GM21360 (cell line): ENCODE results near the gene SLC22A4.

Experiments
- ATAC-seq: cut with Tn5 transposase; IDR thresholded peaks from one replicate; pipeline ENCODE4 v1.9.1; 2021; ENCODE audit warnings: mild to moderate bottlenecking, moderate library complexity; ENCODE audit not compliant: unreplicated experiment

SLC22A4 gene

DNA sequence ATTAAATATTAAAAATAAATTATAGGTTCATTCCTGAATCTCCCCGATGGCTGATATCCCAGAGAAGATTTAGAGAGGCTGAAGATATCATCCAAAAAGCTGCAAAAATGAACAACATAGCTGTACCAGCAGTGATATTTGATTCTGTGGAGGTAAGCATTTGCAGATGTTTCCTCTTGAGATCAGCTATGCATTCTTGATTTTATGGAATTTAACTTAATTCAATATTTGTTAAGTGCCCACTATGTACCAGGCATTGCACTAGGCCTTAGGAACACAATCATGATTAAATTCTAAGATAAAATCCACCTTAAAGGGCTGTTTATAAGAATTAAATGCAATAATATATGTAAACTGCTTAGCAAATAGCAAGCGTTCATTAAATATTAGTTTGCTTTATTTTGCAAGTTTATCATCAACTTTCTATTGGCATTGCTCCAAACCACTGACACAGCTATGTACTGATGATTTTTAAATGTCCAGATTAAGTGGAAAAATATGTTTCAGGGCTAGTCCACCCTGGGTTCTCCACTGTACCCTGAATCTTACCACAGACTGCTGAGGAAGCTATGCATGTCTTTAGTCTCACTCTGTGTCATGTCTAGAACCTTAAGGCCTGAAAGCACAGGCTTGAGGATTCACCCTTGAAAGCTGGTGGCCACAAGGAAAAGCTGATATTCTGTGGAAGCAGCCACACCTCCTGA lies 33.2 kb downstream of the SLC22A4 start:
- ATAC-seq: no peak

DNA sequence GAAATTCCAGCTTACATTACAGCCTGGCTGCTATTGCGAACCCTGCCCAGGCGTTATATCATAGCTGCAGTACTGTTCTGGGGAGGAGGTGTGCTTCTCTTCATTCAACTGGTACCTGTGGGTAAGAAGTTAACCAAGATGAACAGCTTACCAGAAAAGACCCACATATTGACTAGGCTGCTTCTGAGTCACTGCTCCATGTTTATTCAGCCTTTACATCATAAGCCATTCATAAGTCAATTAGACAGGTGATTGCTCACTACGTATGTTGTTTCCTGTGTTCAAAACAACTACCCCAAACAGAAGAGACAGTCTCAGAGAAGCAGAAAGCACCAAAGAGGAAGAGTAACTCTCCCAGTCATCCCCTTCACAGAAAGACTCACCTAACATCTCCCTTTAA lies 40.6 kb downstream of the SLC22A4 start:
- ATAC-seq: no peak

DNA sequence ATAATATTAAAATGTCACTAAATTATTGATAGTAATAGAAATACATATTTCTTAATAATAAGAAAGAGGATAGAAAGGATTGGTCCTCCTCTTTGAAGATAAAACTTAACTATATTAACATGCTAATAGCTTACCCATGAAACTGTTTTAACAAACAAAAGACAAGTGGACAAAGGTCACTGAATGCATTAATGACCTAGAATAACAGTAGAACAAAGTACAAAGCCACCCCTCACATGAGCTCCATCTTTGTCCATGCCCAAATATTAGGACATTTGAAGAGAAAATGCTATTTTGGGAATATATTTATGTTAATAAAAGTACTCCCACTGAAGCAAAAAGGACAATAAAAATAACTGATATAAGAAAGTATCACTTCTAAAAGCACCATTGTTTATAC lies 41.2 kb downstream of the SLC22A4 start:
- ATAC-seq: no peak

DNA sequence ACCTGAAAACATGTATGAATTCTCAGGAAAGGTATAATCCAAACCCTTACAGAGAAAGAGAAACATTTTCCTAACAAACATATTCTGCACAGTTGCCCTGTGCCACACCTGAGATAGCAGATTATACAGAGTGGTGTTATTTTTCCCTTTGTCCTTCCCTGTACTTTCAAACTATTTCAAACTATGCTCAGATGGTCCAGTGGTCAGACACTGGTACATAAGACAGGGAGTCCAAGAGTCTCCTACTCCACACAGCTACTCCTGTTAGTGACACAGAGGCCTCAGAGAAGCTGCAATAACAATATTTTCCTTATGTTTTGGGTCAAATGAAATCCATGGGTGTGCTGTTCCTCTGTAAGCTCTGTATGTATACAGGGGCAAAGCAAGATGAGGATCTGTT lies 45.3 kb downstream of the SLC22A4 start:
- ATAC-seq: no peak

DNA sequence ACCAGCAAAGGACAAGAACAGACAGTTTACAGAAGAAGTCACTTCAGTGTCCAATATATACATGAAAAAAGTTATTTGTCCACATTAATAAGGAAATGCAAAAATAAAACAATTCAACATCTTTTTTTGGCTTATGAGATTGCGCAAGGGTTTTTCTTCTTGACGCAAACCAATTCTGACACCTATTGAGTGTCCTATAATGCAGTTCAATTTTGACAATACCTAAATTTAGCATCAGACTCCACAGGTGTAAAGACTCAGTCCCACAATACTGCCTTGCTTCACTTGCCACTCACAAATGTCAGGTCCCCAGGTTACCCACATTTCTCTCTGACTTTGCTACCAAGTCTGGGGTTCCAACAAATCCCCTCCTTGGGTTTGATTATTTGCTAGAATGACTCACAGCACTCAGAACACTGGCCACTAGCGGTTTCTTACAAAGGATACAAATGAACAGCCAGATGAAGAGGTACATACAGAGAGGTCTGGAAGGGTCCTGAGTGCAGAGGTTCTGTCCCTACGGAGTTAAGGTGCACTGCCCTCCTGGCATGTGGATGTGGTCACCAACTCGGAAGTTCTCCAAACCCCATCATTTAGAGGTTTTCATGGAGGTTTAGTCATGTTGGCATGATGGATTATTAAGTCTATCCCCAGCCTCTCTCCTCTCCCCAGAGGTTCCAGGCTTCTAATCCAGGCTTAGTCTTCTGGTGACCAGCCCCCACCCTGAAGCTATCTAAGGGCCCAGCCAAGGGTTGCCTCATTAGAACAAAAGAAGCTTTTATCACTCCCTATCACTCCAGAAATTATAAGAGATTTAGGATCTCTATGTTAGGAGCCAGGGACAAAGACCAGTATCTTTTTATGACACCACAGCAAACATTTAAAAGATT lies 48.3 kb downstream of the SLC22A4 start:
- no peak for ATAC-seq

DNA sequence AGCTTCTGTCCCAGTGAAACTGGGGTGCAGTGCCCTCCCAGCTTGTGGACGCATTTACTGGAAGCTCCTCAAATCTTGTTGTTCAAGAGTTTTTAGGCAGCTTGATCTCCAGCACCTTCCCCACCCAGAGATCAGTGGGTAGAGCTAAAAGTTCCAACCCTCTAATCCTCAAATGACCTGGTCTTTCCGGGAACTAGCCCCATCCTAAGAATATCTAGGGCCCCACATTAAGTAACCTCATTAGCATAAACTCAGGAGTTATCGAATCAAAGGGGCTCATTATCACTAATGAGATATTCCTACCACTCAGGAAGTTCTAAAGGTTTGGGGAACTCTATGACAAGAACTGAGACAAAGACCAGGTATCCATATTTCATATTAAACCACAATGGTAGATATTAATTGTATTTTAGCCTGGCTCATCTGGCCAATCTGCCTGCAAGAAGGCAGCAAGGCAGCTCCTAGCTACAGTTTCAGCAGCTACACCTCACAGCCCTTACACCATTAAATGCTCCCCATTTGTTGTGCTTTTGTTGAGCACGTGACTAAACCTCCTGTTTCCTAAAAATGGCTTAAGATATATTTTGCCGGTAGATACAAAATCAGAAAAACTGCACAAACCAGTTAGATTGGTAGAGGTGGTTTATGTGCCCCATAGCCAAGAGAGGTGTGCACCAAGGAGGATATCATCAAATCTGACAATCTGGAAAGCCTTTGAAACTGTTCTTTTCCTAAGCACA lies 50.8 kb downstream of the SLC22A4 start:
- ATAC-seq: no peak

DNA sequence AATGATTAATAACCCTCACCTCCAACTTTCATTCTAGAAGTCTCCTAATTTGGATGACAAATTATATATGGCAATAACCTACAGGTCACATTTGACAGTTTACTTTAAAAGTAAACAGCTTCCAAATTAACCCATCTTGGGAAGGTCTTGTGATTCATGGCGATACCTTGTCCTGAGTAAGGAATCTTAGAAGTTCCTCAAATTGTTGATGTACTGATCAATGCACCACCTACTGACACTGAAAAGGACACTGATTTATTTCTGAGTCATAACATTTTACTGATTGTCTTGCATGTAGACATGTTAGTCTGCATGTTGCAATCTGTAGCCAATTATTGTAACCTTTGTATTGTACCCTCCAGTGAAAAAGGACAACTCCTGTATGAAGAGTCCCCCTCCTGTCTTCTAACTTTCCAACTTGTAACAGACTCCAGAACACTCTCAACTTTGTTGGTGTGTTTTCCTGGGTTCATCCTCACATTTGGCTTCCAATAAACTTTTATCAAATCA lies 59.3 kb downstream of the SLC22A4 start:
- ATAC-seq: no peak

DNA sequence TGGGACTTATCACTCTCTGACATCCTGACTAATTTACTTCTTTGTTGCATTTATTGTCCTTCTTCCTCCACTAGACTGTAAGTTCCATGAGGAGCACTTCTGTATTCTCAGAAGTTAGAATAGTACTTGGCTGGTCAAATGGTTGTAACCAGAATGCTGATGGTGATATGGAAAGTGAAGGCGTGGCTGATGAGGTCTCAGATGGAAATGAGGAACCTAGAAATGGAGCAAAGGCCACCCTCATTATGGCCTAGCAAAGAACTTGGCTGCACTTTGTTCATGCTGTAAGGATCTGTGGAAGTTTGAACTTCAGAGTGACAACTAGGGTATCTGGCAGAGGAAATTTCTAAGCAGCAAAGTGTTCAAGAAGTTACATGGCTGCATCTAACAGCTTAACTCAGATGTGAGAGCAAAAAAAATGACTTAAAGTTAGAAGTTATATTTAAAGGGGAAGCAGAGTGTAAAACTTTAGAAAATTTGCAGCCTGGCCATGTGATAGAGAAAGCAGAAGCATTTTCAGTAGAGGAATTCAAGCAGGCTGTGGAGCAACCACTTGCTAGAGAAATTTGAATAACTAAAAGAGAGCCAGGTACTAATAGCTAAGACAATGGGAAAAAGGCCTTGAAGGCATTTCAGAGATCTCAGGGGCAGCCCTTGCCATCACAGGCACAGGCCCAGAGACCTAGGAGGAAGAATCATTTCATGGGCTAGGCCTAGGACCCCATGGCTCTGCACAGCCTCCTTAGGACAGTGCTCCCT lies 60.4 kb downstream of the SLC22A4 start:
- no peak for ATAC-seq

DNA sequence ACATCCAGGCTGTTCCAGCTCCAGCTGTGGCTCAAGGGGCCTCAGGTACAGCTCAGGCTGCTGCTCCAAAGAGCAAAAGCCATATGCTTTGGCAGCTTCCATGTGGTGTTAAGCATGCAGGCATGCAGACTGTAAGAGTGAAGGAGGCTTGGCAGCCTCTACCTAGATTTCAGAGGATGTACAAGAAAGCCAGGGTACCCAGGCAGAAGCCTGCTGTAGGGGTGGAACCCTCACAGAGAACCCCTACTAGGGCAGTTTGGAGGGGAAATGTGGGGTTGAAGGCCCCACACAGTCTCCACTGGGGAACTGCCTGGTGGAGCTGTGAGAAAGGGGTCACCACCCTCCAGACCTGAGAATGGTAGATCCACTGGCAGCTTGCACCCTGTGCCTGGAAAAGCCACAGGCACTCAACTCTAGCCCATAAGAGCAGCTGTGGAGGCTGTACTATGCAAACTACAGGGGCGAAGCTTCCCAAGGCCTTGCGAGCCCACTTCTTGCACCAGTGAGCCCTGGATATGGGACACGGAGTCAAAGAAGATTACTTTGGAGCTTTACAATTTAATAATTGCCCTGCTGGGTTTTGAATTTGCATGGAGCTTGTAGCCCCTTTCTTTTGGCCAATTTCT lies 61.1 kb downstream of the SLC22A4 start:
- no peak for ATAC-seq

DNA sequence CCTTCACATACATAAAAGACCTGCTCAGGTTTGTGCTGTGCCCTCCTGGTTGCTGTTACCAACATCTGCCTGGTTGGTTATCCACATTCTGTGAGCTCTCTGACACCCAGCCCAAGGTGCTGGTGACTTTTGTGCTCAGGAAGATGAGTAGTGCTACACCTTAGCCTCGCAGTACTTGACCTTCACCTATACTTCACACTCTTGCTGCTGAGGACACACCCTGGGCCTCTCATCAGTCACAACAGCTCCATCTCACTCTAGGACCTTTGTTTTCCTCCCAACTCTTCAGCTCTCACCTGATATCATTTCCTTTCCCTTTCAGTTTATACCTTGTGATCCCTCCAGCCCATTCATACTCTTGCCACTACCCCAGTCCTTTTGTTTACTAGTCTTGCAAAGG lies 64.6 kb downstream of the SLC22A4 start:
- ATAC-seq: no peak

DNA sequence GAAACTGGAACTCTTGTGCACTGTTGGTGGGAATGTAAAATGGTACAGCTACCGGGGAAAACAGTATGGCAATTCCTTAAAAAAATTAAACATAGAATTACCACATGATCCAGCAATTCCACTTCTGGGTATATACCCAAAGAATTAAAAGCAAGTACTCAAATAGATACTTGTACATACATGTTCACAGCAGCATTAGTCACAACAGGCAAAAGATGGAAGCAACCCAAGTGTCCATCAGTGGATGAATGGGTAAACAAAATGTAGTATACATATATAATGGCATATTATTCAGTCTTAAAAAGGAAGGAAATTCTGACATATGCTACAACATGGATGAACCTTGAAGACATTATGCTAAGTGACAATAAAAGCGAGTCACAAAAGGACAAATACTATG lies 67.9 kb downstream of the SLC22A4 start:
- ATAC-seq: no peak

DNA sequence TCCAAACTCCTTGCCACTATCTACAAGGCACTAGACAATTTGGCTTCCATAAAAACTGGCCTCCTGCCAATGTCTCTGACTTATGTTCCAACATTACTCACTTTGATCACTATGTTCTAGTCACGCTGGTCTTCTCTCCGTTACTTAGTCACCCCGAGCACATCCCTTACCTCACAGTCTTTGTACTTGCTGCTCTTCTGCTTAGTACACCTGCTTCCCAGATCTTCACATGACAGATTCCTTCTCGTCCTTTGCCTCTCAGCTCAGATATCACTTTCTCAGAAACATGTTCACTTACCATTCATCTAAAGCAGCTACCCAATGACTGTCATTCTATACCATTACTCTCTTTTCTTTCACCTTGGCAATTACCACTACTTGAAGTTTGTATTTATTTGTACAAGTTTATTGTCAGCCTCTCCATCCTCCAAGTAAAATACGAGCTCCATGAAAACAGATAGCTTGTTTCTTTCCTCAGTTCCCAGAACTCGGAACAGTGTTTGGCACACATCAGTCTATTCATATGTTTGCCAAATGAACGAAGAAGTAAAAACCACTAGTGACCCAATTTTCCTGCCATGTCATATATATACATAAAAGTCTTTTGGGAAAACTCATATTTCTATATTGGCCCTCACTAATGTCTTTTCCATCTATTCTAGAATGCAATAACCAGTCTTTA lies 69.4 kb downstream of the SLC22A4 start:
- no peak for ATAC-seq

DNA sequence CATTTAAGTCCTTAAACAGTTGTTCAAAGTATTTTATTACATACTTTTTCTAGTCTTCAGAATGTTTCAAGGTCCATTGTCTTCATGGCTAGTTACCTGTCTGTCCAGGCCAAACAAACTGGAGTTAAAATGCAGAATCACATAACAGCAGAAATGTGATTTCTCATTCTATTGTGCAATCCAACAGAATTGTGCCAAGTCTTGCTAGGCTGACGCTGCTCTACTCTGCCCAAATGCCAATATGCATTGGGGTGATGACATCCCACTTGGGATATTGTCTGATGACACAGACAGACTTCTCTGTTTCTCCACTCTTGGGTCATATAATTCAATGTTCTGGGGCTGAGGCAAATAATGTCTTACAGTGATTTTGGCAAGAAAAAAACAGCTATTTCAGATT lies 70.1 kb downstream of the SLC22A4 start:
- ATAC-seq: no peak

DNA sequence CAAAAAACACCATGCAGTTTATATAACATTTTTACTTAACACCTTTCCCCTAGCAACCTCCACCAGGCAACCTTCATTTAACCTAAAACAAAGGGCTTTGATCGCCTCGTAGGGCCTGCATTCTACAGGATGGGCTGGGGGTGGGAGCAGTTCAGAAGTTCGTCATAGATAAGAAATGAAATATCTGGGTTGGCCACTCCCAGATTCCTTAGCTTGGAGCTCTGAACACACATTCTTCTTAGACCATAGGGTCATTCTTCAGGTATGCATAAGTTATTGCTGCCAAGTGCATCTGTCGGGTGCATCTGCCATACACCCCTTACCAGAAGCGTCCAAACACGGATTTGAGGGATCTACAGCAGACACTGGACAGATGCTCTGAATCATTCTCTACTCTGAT lies 71.0 kb downstream of the SLC22A4 start:
- ATAC-seq: no peak

DNA sequence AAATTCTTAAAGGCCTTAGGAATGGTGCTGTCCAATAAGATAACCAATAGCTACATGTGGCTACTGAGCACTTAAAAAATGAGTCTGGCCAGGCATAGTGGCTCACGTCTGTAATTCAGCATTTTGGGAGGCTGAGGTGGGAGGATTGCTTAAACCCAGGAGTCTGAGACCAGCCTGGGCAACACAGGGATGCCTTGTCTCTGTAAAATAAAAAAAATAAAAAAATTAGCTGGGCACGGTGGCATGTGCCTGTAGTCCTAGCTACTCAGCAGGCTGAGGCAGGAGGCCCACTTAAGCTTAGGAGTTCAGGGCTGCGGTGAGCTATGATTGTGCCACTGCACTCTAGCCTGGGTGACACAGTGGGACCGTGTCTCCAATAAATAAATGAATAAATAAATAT lies 74.0 kb downstream of the SLC22A4 start:
- ATAC-seq: no peak

DNA sequence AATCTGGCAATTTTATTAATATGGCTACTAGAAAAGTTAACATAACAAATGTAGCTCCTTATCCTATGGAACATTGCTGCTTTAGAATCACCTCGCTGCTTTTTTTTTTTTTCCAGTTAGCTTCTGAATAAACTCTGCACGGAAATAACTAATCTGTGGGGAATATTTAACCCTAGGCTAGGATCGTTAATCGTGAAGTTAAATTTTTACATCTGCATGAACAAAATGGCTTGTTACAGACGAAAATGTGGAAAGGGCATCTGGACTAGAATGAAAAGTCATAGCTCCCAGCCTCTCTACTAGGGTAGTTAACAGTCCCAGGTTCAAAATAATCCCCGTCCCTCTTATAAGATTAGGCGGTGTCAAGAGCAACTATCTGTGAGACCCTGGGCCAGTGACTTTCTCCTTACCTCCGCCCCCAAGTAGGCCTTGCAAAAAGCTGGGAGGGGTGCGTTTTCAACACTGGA lies 74.8 kb downstream of the SLC22A4 start:
- ATAC-seq: no peak

DNA sequence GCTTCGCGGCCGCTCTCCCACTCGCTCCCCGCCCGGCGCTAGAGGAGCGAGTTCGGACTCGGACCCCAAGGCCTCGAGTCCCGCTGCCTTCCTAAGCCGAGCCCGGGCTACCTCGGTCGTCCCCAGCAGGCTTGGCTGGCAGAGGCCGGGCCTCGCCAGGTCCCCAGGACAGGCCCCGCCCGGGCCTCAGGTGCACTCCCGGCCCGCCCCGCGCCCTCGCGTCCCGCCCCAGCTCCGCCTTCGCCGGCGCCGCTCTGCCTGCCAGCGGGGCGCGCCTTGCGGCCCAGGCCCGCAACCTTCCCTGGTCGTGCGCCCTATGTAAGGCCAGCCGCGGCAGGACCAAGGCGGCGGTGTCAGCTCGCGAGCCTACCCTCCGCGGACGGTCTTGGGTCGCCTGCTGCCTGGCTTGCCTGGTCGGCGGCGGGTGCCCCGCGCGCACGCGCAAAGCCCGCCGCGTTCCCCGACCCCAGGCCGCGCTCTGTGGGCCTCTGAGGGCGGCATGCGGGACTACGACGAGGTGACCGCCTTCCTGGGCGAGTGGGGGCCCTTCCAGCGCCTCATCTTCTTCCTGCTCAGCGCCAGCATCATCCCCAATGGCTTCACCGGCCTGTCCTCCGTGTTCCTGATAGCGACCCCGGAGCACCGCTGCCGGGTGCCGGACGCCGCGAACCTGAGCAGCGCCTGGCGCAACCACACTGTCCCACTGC lies 75.4 kb downstream of the SLC22A4 start, which contains the start of gene SLC22A5:
TSS of gene SLC22A5 (plus strand) at position 237 of the 707 bp plus-strand sequence. CDS start at position 500, 263 bp downstream.
- ATAC-seq: peak; percentile 88

DNA sequence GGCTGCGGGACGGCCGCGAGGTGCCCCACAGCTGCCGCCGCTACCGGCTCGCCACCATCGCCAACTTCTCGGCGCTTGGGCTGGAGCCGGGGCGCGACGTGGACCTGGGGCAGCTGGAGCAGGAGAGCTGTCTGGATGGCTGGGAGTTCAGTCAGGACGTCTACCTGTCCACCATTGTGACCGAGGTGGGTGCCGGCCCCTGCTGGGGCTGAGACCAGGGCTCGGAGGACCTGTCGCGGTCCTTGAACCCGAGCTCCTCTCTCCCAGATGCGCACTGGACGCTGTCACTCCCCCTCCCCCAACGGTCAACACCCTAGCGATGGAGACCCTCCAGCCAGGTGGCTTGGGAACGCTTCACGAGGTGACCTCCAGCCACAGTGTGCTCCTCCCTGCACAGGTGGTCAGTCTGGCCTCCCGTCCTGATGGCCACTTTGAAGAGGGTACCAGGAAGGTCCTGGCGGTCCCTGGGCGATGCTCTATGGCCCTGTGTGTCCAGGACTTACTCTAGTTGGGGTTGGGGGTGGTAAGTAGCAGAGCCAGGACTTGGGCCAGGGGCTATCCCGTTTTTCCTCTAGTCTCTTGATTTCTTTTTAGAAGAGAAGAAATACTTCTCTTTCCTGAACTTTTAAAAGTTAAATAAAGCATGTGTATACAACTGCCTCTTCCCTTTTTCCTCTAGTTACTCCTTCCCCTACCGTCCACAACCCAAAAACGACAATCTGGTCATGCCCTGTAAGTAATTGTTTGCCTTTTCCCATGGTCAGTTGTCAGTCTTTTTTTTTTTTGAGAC lies 76.2 kb downstream of the SLC22A4 start:
- no peak for ATAC-seq
